Esophagus muscularis mucosa (tissue), 4 donors: ENCODE measurements around the gene NTSR1. TPM values are rescaled to one million over a fixed set of nuclear protein-coding genes. Genes with fewer than 3 reads are reported as not detected.

Source experiments
- DNase-seq: peaks from one replicate; pipeline ENCODE4 v3.0.0-alpha.2; 2017; ENCODE audit errors: extremely low spot score
- H3K27ac ChIP-seq, 4 donors: fragments of 200-600 bp; sonication (generic); replicated peaks in 1 of 4; 1 replicate in 3 of 4; 2 replicates in 1 of 4; pipeline ENCODE4 v1.5.1; 2016 to 2019; ENCODE audit warnings: mild to moderate bottlenecking in 1 of 4
- H3K27me3 ChIP-seq, 4 donors: fragments of 200-600 bp; sonication (generic); one replicate each; pipeline versions ENCODE4 v1.5.1 to v1.6.0; 2016 to 2019
- H3K36me3 ChIP-seq, 4 donors: fragments of 200-600 bp; sonication (generic); one replicate each; pipeline ENCODE4 v1.5.1; 2016 to 2019
- H3K4me1 ChIP-seq, 4 donors: fragments of 200-600 bp; sonication (generic); one replicate each; pipeline ENCODE4 v1.5.1; 2016 to 2019
- H3K4me3 ChIP-seq, 4 donors: fragments of 200-600 bp; sonication (generic); 1 replicate in 2 of 4; 2 replicates in 2 of 4; pipeline ENCODE4 v1.5.1; 2016 to 2019; ENCODE audit warnings: mild to moderate bottlenecking in 4 of 4, moderate library complexity in 1 of 4
- H3K9me3 ChIP-seq, 4 donors: fragments of 200-600 bp; sonication (generic); 1 replicate in 3 of 4; 2 replicates in 1 of 4; pipeline ENCODE4 v1.5.1; 2016 to 2019
- EP300 ChIP-seq: sonication (generic); formaldehyde crosslinking; IDR thresholded peaks from one replicate; pipeline ENCODE4 v1.6.1; 2017; ENCODE audit warnings: antibody characterized with exemption
- POLR2A ChIP-seq: fragments of 450-650 bp; IDR thresholded peaks from one replicate; pipeline ENCODE4 v1.6.1; 2017; ENCODE audit warnings: antibody characterized with exemption, moderate library complexity, mild to moderate bottlenecking, low read depth
- POLR2AphosphoS5 ChIP-seq, 2 donors: sonication (generic); formaldehyde crosslinking; IDR thresholded peaks; one replicate each; pipeline ENCODE4 v1.6.1; 2017; ENCODE audit warnings: antibody characterized with exemption in 2 of 2
- WGBS: methylation state at CpG from one replicate; pipeline ENCODE4 v1.1.5; 2018; 5-methylcytosine and 5-hydroxymethylcytosine counted together
- intact Hi-C: fragments of 100-400 bp; cut with DNase I; formaldehyde crosslinking; loops from one replicate; pipeline ENCODE4 v1.15.1; 2023
- total RNA-seq, 4 donors: library from RNA; depleted of rRNA; stranded (reverse); fragments of >200 nt; gene quantifications; one replicate each; pipeline versions ENCODE4 v1.1.0 to v1.2.1, GENCODE V29; 2016
- TF ChIP-seq, protein P1 (sequence below), 3 experiments: fragments of 200-600 bp in 2 of 3; fragments of 450-650 bp in 1 of 3; sonication (generic) in 2 of 3; IDR thresholded peaks; one replicate each; pipeline ENCODE4 v1.5.1; 2017 to 2019; ENCODE audit warnings: antibody characterized with exemption in 3 of 3, mild to moderate bottlenecking in 2 of 3, moderate library complexity in 1 of 3

The NTSR1 gene
- total RNA-seq, 4 donors from 2014 or later, result 0.42 to 1.6 (median 0.80) TPM

- no peaks in the 10 kb centered on the region for H3K27me3 ChIP-seq
- H3K9me3 ChIP-seq, result no peaks in the 10 kb centered on the region
- no peak overlapping the region for H3K4me3 ChIP-seq
- H3K36me3 ChIP-seq, result no peaks in the 10 kb centered on the region
- no peak for TF ChIP-seq POLR2AphosphoS5 (IDR thresholded peaks at IDR 0.05)
- TF ChIP-seq, protein P1, sequence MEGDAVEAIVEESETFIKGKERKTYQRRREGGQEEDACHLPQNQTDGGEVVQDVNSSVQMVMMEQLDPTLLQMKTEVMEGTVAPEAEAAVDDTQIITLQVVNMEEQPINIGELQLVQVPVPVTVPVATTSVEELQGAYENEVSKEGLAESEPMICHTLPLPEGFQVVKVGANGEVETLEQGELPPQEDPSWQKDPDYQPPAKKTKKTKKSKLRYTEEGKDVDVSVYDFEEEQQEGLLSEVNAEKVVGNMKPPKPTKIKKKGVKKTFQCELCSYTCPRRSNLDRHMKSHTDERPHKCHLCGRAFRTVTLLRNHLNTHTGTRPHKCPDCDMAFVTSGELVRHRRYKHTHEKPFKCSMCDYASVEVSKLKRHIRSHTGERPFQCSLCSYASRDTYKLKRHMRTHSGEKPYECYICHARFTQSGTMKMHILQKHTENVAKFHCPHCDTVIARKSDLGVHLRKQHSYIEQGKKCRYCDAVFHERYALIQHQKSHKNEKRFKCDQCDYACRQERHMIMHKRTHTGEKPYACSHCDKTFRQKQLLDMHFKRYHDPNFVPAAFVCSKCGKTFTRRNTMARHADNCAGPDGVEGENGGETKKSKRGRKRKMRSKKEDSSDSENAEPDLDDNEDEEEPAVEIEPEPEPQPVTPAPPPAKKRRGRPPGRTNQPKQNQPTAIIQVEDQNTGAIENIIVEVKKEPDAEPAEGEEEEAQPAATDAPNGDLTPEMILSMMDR (IDR thresholded peaks at IDR 0.05), result no peak
- no peak for TF ChIP-seq POLR2A
- no peak for TF ChIP-seq EP300
- H3K27ac ChIP-seq, result no peak overlapping the region
- intact Hi-C loops, result no loop called here
- no peak for DNase-seq
- 92% methylated on average over 24 of the region's 24 CpGs for WGBS
- H3K4me1 ChIP-seq, result peaks cover 6 to 24% (median 22%) of the 10 kb centered on the region in 4 donors
Measured at GRCh38 chr20:62701161-62702012, 7.2 kb upstream of the NTSR1 start.

- H3K27ac ChIP-seq, result no peak overlapping the region
- peaks cover 6 to 23% (median 22%) of the 10 kb centered on the region in 4 donors for H3K4me1 ChIP-seq
- H3K9me3 ChIP-seq, result no peaks in the 10 kb centered on the region
- DNase-seq, result no peak
- WGBS, result 85% methylated on average over 11 of the region's 11 CpGs
- TF ChIP-seq, protein P1 (IDR thresholded peaks at IDR 0.05), result no peak
- TF ChIP-seq EP300 (no peak), POLR2A (no peak), POLR2AphosphoS5 (IDR thresholded peaks at IDR 0.05) (no peak)
- no peak overlapping the region for H3K4me3 ChIP-seq
- H3K36me3 ChIP-seq, result no peaks in the 10 kb centered on the region
- H3K27me3 ChIP-seq, result peaks cover 0 to 4% (median 0%) of the 10 kb centered on the region in 4 donors
- intact Hi-C loops, result no loop called here
Measured at GRCh38 chr20:62702013-62702300, 6.7 kb upstream of the NTSR1 start.

- no peaks in the 10 kb centered on the region for H3K9me3 ChIP-seq
- TF ChIP-seq POLR2A, result no peak
- no peak for TF ChIP-seq EP300
- TF ChIP-seq POLR2AphosphoS5 (IDR thresholded peaks at IDR 0.05), result no peak
- TF ChIP-seq, protein P1 (IDR thresholded peaks at IDR 0.05), result peak in 1 of 3 experiments; percentile 33
- H3K4me1 ChIP-seq, result peaks cover 6 to 29% (median 22%) of the 10 kb centered on the region in 4 donors
- peak overlapping the region in 1 of 4 donors; percentile 47 for H3K27ac ChIP-seq
- whole genome bisulfite sequencing, result 80% methylated on average over 21 of the region's 25 CpGs
- no peaks in the 10 kb centered on the region for H3K36me3 ChIP-seq
- no peak overlapping the region for H3K4me3 ChIP-seq
- peaks cover under 1 to 16% (median 5%) of the 10 kb centered on the region in 4 donors for H3K27me3 ChIP-seq
- intact Hi-C loops, result no loop called here
- DNase-seq, result no peak
Measured at GRCh38 chr20:62702895-62703852, 5.5 kb upstream of the NTSR1 start.

DNA sequence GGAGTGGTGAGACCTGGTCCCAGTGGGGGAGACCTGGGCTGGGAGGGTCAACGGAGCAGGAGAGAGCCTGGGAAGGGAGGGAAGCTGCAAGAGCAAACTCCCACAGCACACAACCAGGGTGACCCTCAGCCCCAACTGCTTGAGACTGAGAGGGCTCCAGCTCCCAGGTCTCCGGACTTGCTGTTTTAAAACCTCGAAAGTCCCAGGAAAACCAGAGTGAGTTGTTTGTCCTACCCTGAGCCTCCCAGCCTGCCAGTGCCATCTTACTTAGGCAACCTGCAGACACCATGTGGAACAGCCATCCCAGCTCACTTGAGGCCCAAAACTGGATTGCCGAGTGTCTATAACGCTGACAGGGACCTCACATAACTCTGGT, 4.8 kb upstream of the NTSR1 start:
- peaks cover 2 to 23% (median 10%) of the 10 kb centered on the region in 4 donors for H3K27me3 ChIP-seq
- peaks cover 8 to 36% (median 29%) of the 10 kb centered on the region in 4 donors for H3K4me1 ChIP-seq
- TF ChIP-seq, protein P1 (IDR thresholded peaks at IDR 0.05), result no peak
- no peak for TF ChIP-seq EP300
- TF ChIP-seq POLR2A, result no peak
- no peak for TF ChIP-seq POLR2AphosphoS5 (IDR thresholded peaks at IDR 0.05)
- intact Hi-C loops, result no loop called here
- peak overlapping the region in 1 of 4 donors; percentile 47 for H3K27ac ChIP-seq
- no peaks in the 10 kb centered on the region for H3K9me3 ChIP-seq
- H3K36me3 ChIP-seq, result no peaks in the 10 kb centered on the region
- 90% methylated on average over 3 of the region's 5 CpGs for WGBS
- no peak overlapping the region for H3K4me3 ChIP-seq
- no peak for DNase-seq
